GM19372 (cell line): ENCODE data around the gene PLEKHG2.

Experiments used
- ATAC-seq: cut with Tn5 transposase; IDR thresholded peaks from one replicate; pipeline ENCODE4 v1.9.1; 2021; ENCODE audit warnings: mild to moderate bottlenecking, low read depth, moderate library complexity; ENCODE audit not compliant: unreplicated experiment

The PLEKHG2 gene

DNA sequence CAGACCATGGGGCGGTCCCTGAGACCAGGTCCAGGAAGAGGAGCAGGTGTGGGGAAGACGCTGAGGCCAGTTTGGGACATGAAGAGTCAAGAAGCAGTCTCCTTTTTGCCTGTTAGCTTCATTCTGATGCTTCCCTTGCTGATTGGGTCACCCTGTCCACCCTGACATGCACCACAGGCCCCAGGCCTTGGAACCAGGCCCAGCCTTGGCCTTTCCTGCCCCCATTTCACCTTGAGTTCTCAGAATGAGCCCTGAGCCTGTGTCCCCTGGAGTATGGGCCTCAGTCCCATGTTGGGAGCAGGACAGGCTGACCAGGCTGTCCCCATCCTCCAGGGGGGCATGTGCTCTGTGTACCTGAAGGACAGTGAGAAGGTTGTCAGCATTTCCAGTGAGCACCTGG lies 63.3 kb downstream of the PLEKHG2 start:
- ATAC-seq, result no peak
